ENCODE data around the gene BCR.

GRCh38 chr22:23315341-23315917 is 135.1 kb downstream of the BCR start:
- TF ChIP-seq ELK1 (IDR thresholded peaks at IDR 0.05; ENCODE audit: borderline replicate concordance, low read depth, low read length) (no peak), POLR2A (IDR thresholded peaks at IDR 0.05; ENCODE audit: low read depth, low read length) (no peak), CEBPB (IDR thresholded peaks at IDR 0.05; ENCODE audit: low read depth, low read length) (no peak), MAFK (IDR thresholded peaks at IDR 0.05; ENCODE audit: low read depth, low read length) (no peak), USF2 (IDR thresholded peaks at IDR 0.05; ENCODE audit: low read depth, low read length) (no peak), FOS (IDR thresholded peaks at IDR 0.05; ENCODE audit: low read depth, low read length) (no peak), CHD1 (IDR thresholded peaks at IDR 0.05; ENCODE audit: low read depth, low read length) (no peak), RCOR1 (IDR thresholded peaks at IDR 0.05; ENCODE audit: insufficient replicate concordance, low read length) (no peak), MAZ (IDR thresholded peaks at IDR 0.05; ENCODE audit: borderline replicate concordance, low read depth, low read length) (no peak), RAD21 (IDR thresholded peaks at IDR 0.05; ENCODE audit: low read length) (peak; percentile 82), RFX5 (IDR thresholded peaks at IDR 0.05; ENCODE audit: low read depth, low read length) (no peak), BHLHE40 (IDR thresholded peaks at IDR 0.05; ENCODE audit: low read depth, low read length) (peak; percentile 70), MXI1 (IDR thresholded peaks at IDR 0.05; ENCODE audit: borderline replicate concordance, low read depth, low read length) (no peak)
- TF ChIP-seq, protein P1, sequence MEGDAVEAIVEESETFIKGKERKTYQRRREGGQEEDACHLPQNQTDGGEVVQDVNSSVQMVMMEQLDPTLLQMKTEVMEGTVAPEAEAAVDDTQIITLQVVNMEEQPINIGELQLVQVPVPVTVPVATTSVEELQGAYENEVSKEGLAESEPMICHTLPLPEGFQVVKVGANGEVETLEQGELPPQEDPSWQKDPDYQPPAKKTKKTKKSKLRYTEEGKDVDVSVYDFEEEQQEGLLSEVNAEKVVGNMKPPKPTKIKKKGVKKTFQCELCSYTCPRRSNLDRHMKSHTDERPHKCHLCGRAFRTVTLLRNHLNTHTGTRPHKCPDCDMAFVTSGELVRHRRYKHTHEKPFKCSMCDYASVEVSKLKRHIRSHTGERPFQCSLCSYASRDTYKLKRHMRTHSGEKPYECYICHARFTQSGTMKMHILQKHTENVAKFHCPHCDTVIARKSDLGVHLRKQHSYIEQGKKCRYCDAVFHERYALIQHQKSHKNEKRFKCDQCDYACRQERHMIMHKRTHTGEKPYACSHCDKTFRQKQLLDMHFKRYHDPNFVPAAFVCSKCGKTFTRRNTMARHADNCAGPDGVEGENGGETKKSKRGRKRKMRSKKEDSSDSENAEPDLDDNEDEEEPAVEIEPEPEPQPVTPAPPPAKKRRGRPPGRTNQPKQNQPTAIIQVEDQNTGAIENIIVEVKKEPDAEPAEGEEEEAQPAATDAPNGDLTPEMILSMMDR (conservative IDR thresholded peaks at IDR 0.05; ENCODE audit: low read depth, low read length), result peak; percentile 76

Data from IMR-90 (cell line).